Colonic mucosa (tissue), 4 donors: Measurements from ENCODE around the gene CERS2. TPM values are rescaled to one million over a fixed set of nuclear protein-coding genes. Genes with fewer than 3 reads are reported as not detected.

Source experiments
- DNase-seq: peaks from one replicate; pipeline ENCODE4 v3.0.0-alpha.2; 2020
- H3K27ac ChIP-seq: fragments of 200-600 bp; one replicate; pipeline ENCODE4 v1.8.0; 2021
- H3K27me3 ChIP-seq: fragments of 200-600 bp; one replicate; pipeline ENCODE4 v1.8.0; 2021
- H3K36me3 ChIP-seq: fragments of 200-600 bp; one replicate; pipeline ENCODE4 v1.8.0; 2021
- H3K4me1 ChIP-seq: fragments of 200-600 bp; one replicate; pipeline ENCODE4 v1.8.0; 2021; ENCODE audit warnings: mild to moderate bottlenecking
- H3K4me3 ChIP-seq: fragments of 200-600 bp; one replicate; pipeline ENCODE4 v1.8.0; 2021
- H3K9ac ChIP-seq, 2 donors: one replicate each; pipeline ENCODE4 v1.7.0; 2013; ENCODE audit warnings: control low read depth in 2 of 2, low read depth in 2 of 2, low read length in 2 of 2
- H3K9me3 ChIP-seq: fragments of 200-600 bp; one replicate; pipeline ENCODE4 v1.8.0; 2021
- CTCF ChIP-seq: fragments of 200-600 bp; IDR thresholded peaks from one replicate; pipeline ENCODE4 v1.8.0; 2022; ENCODE audit warnings: antibody characterized with exemption, mild to moderate bottlenecking
- intact Hi-C: fragments of 100-400 bp; cut with DNase I; formaldehyde crosslinking; loops from one replicate; pipeline ENCODE4 v1.14.1; 2022
- total RNA-seq, 2 donors: library from RNA; stranded (reverse); fragmentation: NEBNext Ultra II Directional in 1 of 2; extraction: Animal tissue kit (Norgen Biotek cat#: 25700) in 1 of 2; gene quantifications; one replicate each; pipeline ENCODE4 v1.2.1, GENCODE V29; 2021
- donor health status: healthy.
- donor health status: DM: no; HTN: no; CAD: no.
- donor health status: DM: no; HTN: no; CAD: no.

CERS2 gene
- total RNA-seq, 2 donors from 2014 or later: 140 to 157 TPM

DNA sequence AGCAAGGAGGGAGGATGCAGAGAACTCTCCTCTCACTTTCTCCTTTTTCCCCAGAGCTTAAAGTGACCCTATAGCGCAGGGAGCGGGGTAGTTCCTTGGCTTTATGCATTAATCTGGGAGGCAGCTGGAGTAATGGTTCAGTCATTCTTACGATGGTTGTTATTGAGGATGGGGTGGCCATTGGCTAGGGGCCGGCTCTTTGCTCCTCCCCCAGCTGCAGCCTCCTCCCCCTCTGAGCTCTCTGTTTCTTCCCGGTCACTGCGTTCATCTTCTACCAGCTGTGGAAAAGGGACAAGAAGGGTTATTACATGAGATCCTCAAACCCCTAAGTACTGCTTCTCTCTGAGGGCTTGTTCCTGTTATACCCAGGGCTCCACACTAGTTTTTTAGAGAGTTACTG is 8.6 kb downstream of the CERS2 start:
- no peak overlapping the region for H3K27ac ChIP-seq
- intact Hi-C loops: no loop called here
- H3K9ac ChIP-seq: no peak overlapping the region
- peaks cover 3% of the 10 kb centered on the region for H3K4me1 ChIP-seq
- no peak for TF ChIP-seq CTCF
- peaks cover 25% of the 10 kb centered on the region for H3K36me3 ChIP-seq
- no peak overlapping the region for H3K4me3 ChIP-seq
- no peaks in the 10 kb centered on the region for H3K27me3 ChIP-seq
- DNase-seq: no peak
- H3K9me3 ChIP-seq: no peaks in the 10 kb centered on the region

GRCh38 chr1:150965605-150966004 is 9.0 kb downstream of the CERS2 start:
- TF ChIP-seq CTCF: no peak
- peaks cover 25% of the 10 kb centered on the region for H3K36me3 ChIP-seq
- no peak overlapping the region for H3K27ac ChIP-seq
- no peaks in the 10 kb centered on the region for H3K9me3 ChIP-seq
- H3K27me3 ChIP-seq: no peaks in the 10 kb centered on the region
- no peaks in the 10 kb centered on the region for H3K4me1 ChIP-seq
- no peak overlapping the region for H3K9ac ChIP-seq
- H3K4me3 ChIP-seq: no peak overlapping the region
- intact Hi-C loops: no loop called here
- no peak for DNase-seq

DNA sequence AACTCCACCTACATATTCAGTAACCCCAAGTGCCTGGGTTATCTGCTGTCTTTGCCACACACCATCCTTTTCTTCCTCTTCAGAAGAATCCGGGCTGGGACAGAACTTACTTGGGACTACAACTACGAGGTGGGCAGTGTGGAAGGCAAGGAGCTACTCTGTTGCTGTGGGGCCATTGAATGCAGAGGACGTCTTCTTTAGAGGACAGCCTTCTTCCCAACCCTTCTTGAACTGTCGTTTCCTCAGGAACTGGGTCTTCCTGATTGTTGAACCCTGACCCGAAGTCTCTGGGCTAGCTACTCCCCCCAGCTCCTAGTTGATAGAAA is 10.5 kb downstream of the CERS2 start:
- no peak for DNase-seq
- Histone ChIP-seq H3K27me3 (no peaks in the 10 kb centered on the region), H3K36me3 (peaks cover 25% of the 10 kb centered on the region), H3K4me1 (no peaks in the 10 kb centered on the region), H3K9ac (no peak overlapping the region), H3K9me3 (no peaks in the 10 kb centered on the region), H3K4me3 (no peak overlapping the region), H3K27ac (no peak overlapping the region)
- no peak for TF ChIP-seq CTCF
- intact Hi-C loops: no loop called here

- no peak for TF ChIP-seq CTCF
- no peaks in the 10 kb centered on the region for H3K27me3 ChIP-seq
- no peak for DNase-seq
- no peak overlapping the region for H3K4me3 ChIP-seq
- no peaks in the 10 kb centered on the region for H3K4me1 ChIP-seq
- H3K36me3 ChIP-seq: peaks cover 25% of the 10 kb centered on the region
- no peak overlapping the region for H3K9ac ChIP-seq
- no peak overlapping the region for H3K27ac ChIP-seq
- intact Hi-C loops: no loop called here
- H3K9me3 ChIP-seq: no peaks in the 10 kb centered on the region
Observed at GRCh38 chr1:150963321-150964163, 11.1 kb downstream of the CERS2 start.

DNA sequence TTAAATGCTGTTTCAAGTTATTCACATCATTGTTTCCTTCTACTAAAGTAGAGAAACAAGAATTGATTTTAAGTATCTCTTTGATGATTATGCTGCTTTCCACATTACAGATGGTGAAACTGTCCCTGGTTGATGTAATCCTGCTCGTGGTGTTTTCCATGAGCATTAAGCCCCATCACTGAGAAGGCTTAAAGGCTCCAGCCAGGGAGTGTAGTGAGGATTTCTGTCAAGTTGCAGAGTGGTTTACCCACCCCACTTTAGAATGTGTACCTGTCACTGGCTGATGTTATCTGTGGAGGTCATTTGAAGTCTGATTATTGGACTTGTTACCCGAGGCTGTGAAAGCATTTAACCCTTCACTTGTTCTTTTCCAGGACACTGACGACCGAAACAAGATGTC is 12.9 kb downstream of the CERS2 start:
- Histone ChIP-seq H3K27me3 (no peaks in the 10 kb centered on the region), H3K9me3 (no peaks in the 10 kb centered on the region), H3K36me3 (peaks cover 15% of the 10 kb centered on the region), H3K4me1 (no peaks in the 10 kb centered on the region), H3K4me3 (no peak overlapping the region), H3K9ac (no peak overlapping the region), H3K27ac (no peak overlapping the region)
- no peak for DNase-seq
- no peak for TF ChIP-seq CTCF
- intact Hi-C loops: no loop called here
